GM12875 (cell line): ENCODE data around the gene FAM20C.

Experiments
- H3K4me3 ChIP-seq: one replicate; pipeline ENCODE4 v1.5.1; 2011; ENCODE audit warnings: low read depth, low read length, control low read depth
- TF ChIP-seq, protein P1 (sequence below): IDR thresholded peaks from 2 replicates; pipeline ENCODE4 v1.5.1; 2011; ENCODE audit warnings: low read depth, mild to moderate bottlenecking, control low read depth, inconsistent platforms, low read length, moderate library complexity, borderline replicate concordance; ENCODE audit not compliant: insufficient read depth

Gene FAM20C

DNA sequence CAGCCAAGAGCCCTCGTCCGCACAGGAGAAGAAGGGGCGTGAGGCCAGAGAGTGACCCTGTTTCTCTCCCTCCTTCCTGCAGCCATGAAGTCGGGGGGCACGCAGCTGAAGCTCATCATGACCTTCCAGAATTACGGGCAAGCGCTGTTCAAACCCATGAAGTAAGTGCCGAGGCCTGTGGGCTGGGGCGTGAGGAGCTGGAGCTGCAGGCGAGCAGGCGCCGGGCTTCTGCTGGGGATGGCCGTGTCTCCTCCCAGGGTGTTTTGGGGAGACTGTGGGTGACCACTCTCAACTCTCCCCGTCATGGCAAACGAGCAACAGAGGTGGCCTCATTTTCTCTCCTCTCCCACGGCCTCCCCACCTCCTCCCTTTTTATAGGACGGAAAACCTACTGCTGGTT, 16.4 kb downstream of the FAM20C start:
- TF ChIP-seq, protein P1, sequence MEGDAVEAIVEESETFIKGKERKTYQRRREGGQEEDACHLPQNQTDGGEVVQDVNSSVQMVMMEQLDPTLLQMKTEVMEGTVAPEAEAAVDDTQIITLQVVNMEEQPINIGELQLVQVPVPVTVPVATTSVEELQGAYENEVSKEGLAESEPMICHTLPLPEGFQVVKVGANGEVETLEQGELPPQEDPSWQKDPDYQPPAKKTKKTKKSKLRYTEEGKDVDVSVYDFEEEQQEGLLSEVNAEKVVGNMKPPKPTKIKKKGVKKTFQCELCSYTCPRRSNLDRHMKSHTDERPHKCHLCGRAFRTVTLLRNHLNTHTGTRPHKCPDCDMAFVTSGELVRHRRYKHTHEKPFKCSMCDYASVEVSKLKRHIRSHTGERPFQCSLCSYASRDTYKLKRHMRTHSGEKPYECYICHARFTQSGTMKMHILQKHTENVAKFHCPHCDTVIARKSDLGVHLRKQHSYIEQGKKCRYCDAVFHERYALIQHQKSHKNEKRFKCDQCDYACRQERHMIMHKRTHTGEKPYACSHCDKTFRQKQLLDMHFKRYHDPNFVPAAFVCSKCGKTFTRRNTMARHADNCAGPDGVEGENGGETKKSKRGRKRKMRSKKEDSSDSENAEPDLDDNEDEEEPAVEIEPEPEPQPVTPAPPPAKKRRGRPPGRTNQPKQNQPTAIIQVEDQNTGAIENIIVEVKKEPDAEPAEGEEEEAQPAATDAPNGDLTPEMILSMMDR: no peak
- no peak overlapping the region for H3K4me3 ChIP-seq

DNA sequence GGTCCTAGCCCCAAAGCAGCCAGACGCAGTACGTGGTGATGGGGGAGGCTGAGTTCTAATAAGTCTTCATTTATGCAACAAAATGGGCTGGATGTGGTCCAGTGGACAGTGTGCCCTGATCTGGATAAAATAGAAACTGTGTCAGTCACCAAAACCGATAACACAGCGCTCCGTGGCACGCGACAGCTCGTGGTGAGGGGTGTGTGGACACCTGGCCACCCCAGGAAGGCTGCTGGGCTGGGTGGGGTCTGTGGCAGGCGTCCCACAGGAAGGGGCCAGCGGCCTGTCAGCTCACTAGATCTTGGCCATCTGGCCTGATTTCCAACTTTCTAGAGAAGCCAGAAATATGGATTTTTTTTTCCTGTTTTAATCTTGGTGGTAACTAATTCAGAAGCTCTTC, 17.0 kb downstream of the FAM20C start:
- TF ChIP-seq, protein P1: no peak
- no peak overlapping the region for H3K4me3 ChIP-seq

DNA sequence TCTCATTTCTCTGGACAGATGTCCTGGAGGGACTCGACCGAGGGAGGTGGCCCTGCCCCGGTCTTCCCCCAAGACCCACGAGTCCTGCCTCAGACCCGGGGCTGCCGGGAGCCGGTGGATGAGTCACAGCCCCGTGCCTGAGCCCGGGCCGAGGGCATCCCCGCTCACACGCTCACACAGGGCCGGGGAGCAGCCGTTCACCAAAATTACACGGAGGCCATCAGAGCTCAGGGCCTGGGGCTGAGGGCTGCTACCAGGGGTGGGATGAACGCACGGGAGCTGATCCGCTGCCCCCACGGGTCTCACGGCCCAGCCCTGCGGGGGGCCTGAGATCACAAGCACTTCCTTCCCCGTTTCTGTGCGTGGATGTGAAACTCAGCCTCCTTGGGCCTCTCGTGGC, 17.5 kb downstream of the FAM20C start:
- H3K4me3 ChIP-seq: no peak overlapping the region
- TF ChIP-seq, protein P1: no peak

DNA sequence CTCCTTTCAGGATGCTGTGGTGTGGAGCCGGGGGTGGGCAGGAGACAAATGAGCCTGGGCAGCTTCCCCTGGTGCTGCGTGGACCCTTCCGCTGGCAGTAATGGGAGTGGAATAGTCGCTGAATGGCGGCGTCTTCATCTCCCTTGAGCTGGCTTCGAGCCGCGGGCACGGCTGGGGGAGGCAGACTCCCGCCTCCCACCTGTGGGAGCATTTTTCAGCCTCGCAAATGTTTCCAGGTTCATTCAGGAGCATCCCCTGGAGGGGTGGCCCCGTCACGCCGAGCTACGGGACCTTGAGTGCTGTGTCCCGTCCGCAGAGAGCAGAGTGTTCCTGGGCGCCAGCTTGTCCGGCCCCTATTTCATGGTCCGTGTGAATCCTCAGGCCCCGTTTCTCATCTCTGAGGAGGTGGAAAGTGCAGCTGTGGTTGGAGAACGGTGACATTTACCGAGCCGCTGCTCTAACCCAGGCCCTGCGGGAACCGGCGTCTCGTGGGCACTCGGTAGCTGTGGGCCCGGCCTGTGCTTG, 18.1 kb downstream of the FAM20C start:
- TF ChIP-seq, protein P1: no peak
- no peak overlapping the region for H3K4me3 ChIP-seq

DNA sequence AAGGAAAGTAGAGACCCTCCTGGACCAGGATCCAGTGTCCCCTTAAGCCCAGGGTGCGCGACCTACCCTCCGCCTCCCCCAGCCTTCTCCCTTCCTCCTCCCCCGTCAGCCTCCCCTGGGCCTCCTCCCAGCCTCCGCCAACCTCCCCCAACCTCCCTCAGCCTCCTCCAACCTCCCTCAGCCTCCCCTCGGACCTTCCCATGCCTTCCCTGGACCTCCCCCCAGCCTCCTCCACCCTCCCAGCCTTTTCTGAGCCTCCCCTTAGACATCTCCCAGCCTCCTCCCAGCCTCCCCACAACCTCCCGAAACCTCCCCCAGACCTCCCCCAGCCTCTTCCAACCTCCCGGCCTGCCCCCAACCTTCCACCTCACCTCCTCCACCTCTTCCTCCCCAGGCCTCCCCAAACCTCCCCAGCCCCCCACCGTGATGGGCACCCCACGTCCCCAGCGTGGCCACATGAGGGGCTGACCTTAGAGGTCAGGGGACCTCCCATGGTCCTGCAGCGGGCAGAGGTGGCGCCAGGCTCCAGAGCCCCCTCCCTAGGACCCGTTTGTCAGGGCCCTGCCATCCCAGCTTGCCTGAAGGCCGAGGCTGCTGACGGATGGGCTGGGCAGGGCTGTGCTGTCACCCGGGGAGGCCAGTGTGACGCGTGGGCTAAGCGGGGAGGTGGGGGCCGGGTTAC, 18.8 kb downstream of the FAM20C start:
- TF ChIP-seq, protein P1: no peak
- H3K4me3 ChIP-seq: no peak overlapping the region

DNA sequence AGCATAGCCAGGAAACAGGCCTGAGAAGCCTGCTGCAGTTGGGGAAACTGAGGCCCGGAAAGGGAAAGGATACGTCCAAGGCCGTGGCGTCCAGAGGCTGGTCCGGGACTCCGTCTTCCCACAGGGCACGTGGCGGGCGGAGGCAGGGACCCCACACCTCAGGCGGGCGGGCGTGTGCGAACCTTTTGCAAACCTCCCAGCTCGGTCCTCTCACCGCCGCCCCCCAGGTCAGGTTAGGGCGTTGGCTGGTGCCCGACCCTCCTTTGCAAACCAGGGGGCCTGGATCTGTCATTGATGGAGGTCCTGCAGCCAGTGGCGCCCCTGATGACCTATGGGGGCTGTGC, 19.3 kb downstream of the FAM20C start:
- TF ChIP-seq, protein P1: no peak
- H3K4me3 ChIP-seq: no peak overlapping the region

DNA sequence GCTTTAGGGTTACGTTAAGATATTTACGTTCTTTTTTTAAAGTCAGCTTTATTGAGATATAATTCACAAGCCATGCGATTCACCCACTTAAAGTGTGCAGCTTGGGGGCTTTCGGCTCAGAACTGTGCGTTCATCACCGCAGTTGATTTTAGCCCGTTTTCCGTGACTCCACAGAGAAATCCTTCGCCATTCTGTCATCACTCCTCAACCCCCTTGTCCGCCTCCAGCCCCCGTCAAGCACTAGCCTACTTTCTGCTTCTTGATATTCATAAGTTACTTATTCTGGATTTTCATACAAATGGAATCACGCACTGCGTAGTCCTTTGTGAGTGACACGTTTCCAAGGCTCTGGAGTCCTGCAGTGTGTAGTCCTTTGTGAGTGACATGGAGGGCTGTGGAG, 20.4 kb downstream of the FAM20C start:
- no peak overlapping the region for H3K4me3 ChIP-seq
- TF ChIP-seq, protein P1: no peak
